GM19193 (cell line): ENCODE measurements around the gene ATP5F1A.

Experiments
- POLR2A ChIP-seq: IDR thresholded peaks from 4 replicates; pipeline ENCODE4 v1.6.1; 2011; ENCODE audit not compliant: insufficient read depth, insufficient read length; ENCODE audit errors: extremely low read depth

ATP5F1A gene

GRCh38 chr18:46035696-46036680 lies 62.1 kb downstream of the ATP5F1A start:
- TF ChIP-seq POLR2A: no peak

- TF ChIP-seq POLR2A: no peak
Measured at GRCh38 chr18:46034230-46034629, 63.9 kb downstream of the ATP5F1A start.

- no peak for TF ChIP-seq POLR2A
Measured at GRCh38 chr18:46031741-46032140, 66.4 kb downstream of the ATP5F1A start.
